Liver (tissue), 9 donors: Measurements from ENCODE around the gene ADAM19. TPM values are rescaled to one million over a fixed set of nuclear protein-coding genes. Genes with fewer than 3 reads are reported as not detected.
A peak's percentile ranks its signal among the peaks of the same experiment; 100 is the strongest.

Experiments
- DNase-seq: peaks from one replicate; pipeline ENCODE4 v3.0.0-alpha.2; 2017; ENCODE audit warnings: low spot score
- H3K27ac ChIP-seq, 2 donors: one replicate each; pipeline ENCODE4 v1.7.0; 2013; ENCODE audit warnings: inconsistent platforms in 2 of 2, low read length in 2 of 2, control low read depth in 1 of 2, low read depth in 1 of 2, mild to moderate bottlenecking in 1 of 2
- H3K27me3 ChIP-seq, 4 donors: one replicate each; pipeline versions ENCODE4 v1.6.1 to v1.7.0; 2013; ENCODE audit warnings: low read length in 3 of 4, inconsistent platforms in 1 of 4, mild to moderate bottlenecking in 1 of 4, moderate library complexity in 1 of 4; ENCODE audit not compliant: control insufficient read depth in 4 of 4, insufficient read depth in 4 of 4
- H3K36me3 ChIP-seq, 4 donors: one replicate each; pipeline versions ENCODE4 v1.6.1 to v1.7.0; 2013; ENCODE audit warnings: low read length in 3 of 4, mild to moderate bottlenecking in 3 of 4, low read depth in 1 of 4, moderate library complexity in 1 of 4; ENCODE audit not compliant: control insufficient read depth in 4 of 4, insufficient read depth in 3 of 4
- H3K4me1 ChIP-seq, 4 donors: one replicate each; pipeline versions ENCODE4 v1.6.1 to v1.7.0; 2013; ENCODE audit warnings: low read length in 3 of 4, mild to moderate bottlenecking in 3 of 4, moderate library complexity in 1 of 4; ENCODE audit not compliant: control insufficient read depth in 4 of 4, insufficient read depth in 4 of 4
- H3K4me3 ChIP-seq, 3 donors: one replicate each; pipeline versions ENCODE4 v1.6.1 to v1.7.0; 2013; ENCODE audit warnings: low read length in 3 of 3, control low read depth in 1 of 3, low read depth in 1 of 3, mild to moderate bottlenecking in 1 of 3
- H3K9ac ChIP-seq, 2 donors: one replicate each; pipeline ENCODE4 v1.7.0; 2013; ENCODE audit warnings: low read length in 2 of 2, mild to moderate bottlenecking in 2 of 2, moderate library complexity in 2 of 2, control low read depth in 1 of 2, low read depth in 1 of 2
- H3K9me3 ChIP-seq, 4 donors: one replicate each; pipeline versions ENCODE4 v1.6.1 to v1.7.0; 2013; ENCODE audit warnings: low read length in 3 of 4; ENCODE audit not compliant: control insufficient read depth in 4 of 4
- EGR1 ChIP-seq, 2 donors: IDR thresholded peaks; 2 replicates each; pipeline ENCODE4 v1.6.1; 2016 to 2018; ENCODE audit warnings: antibody characterized with exemption in 2 of 2, low read depth in 2 of 2
- FOXA1 ChIP-seq: IDR thresholded peaks from 2 replicates; pipeline ENCODE4 v1.6.1; 2016; ENCODE audit warnings: antibody characterized with exemption
- FOXA2 ChIP-seq: IDR thresholded peaks from 2 replicates; pipeline ENCODE4 v1.6.1; 2016; ENCODE audit warnings: antibody characterized with exemption
- GABPA ChIP-seq, 2 donors: IDR thresholded peaks in 1 of 2; conservative IDR thresholded peaks in 1 of 2; 2 replicates each; pipeline ENCODE4 v1.6.1; 2016; ENCODE audit warnings: antibody characterized with exemption in 2 of 2, mild to moderate bottlenecking in 1 of 2, moderate library complexity in 1 of 2
- HNF4A ChIP-seq, 2 donors: conservative IDR thresholded peaks; 2 replicates each; pipeline ENCODE4 v1.6.1; 2016; ENCODE audit warnings: antibody characterized with exemption in 2 of 2, mild to moderate bottlenecking in 2 of 2
- JUND ChIP-seq, 2 donors: IDR thresholded peaks; 2 replicates each; pipeline ENCODE4 v1.6.1; 2016; ENCODE audit warnings: antibody characterized with exemption in 2 of 2
- NR2F2 ChIP-seq: IDR thresholded peaks from 2 replicates; pipeline ENCODE4 v1.6.1; 2016; ENCODE audit warnings: antibody characterized with exemption
- RAD21 ChIP-seq, 2 donors: IDR thresholded peaks; 2 replicates each; pipeline ENCODE4 v1.6.1; 2016; ENCODE audit warnings: antibody characterized with exemption in 2 of 2, mild to moderate bottlenecking in 2 of 2
- RXRA ChIP-seq, 2 donors: IDR thresholded peaks; 2 replicates each; pipeline ENCODE4 v1.6.1; 2017 to 2018; ENCODE audit warnings: antibody characterized with exemption in 2 of 2, mild to moderate bottlenecking in 1 of 2
- SP1 ChIP-seq: IDR thresholded peaks from 2 replicates; pipeline ENCODE4 v1.6.1; 2018; ENCODE audit warnings: antibody characterized with exemption, mild to moderate bottlenecking
- TAF1 ChIP-seq: conservative IDR thresholded peaks from 2 replicates; pipeline ENCODE4 v1.6.1; 2016; ENCODE audit warnings: antibody characterized with exemption, mild to moderate bottlenecking
- WGBS: extraction: QIAGEN DNeasy Blood & Tissue Kit; methylation state at CpG from one replicate; pipeline ENCODE4 v1.1.7; 2013; 5-methylcytosine and 5-hydroxymethylcytosine counted together
- polyA plus RNA-seq, 2 donors: library from polyadenylated mRNA; stranded (reverse) in 1 of 2; unstranded in 1 of 2; fragments of 200-250 nt in 1 of 2; fragments of >200 nt in 1 of 2; fragmentation: Nextera tagmentation in 1 of 2; extraction: Ambion mirVana in 1 of 2; gene quantifications; one replicate each; pipeline versions ENCODE4 v1.2.1 to v1.2.3, GENCODE V29; 2013 to 2015
- total RNA-seq, 2 donors: library from RNA; depleted of rRNA; stranded (reverse); fragments of >200 nt; gene quantifications; one replicate each; pipeline ENCODE4 v1.2.3, GENCODE V29; 2014
- TF ChIP-seq, protein P1 (sequence below): IDR thresholded peaks from 2 replicates; pipeline ENCODE4 v1.6.1; 2016; ENCODE audit warnings: antibody characterized with exemption
- TF ChIP-seq, protein P2 (sequence below): fragments of 150-350 bp; IDR thresholded peaks from 2 replicates; pipeline ENCODE4 v1.5.1; 2017; ENCODE audit warnings: improper control_type of control experiment, low read depth, low read length; ENCODE audit not compliant: missing input control
- TF ChIP-seq, protein P3 (sequence below): IDR thresholded peaks from 2 replicates; pipeline ENCODE4 v1.6.1; 2016; ENCODE audit warnings: antibody characterized with exemption, mild to moderate bottlenecking
- TF ChIP-seq, protein P4 (sequence below): IDR thresholded peaks from 2 replicates; pipeline ENCODE4 v1.6.1; 2016; ENCODE audit warnings: antibody characterized with exemption
- donor health status: healthy.
- donor health status: healthy.
- donor health status: healthy.
- donor health status: healthy.
- donor health status: healthy.

ADAM19 gene
- total and polyA plus RNA-seq, 4 donors = 2.4 to 7.1 (median 2.9) TPM

DNA sequence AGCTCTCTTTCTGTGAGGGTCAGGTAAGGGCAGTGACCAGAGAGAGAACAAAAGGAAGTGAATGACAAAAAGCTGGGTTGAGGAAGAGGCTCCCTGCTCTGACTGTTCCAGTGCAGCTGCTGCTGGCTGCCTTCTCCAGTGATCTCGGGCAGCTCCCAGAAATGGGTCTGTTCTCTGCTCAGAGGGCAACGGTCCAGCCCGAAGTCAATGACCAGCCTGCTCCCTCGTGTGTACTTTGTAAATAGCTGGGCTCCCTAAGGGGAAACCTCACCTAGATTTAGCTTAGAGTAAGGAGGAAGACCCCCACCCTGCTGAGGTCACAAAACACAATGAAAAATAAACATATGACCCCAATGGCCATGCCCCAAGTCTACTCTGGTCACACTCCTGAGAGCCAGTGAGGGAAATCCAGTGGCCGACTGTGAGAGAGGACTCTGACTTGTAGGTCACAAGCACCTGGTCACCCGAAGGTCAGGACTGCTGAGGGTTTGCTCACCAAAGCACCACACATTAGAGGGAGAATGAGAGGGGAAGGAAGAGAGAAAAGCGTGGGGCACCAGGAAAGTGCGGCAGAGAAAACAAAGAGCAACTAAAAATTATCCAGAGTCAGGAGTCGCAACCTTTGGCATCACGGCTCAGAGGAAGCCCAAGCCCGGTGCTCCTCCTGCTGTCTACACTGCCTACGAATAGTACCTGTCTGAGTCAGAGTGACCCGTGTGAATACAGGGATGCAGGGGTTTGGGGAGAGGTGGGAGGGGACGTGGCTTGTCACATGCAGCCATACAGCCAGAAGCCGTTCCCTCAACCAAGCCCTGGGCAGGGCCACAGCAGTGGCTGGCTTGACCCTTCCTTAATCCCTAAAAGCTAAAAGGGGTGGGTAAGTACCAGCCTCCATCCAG, 95.7 kb downstream of the ADAM19 start (continued):
- TF ChIP-seq, protein P1, sequence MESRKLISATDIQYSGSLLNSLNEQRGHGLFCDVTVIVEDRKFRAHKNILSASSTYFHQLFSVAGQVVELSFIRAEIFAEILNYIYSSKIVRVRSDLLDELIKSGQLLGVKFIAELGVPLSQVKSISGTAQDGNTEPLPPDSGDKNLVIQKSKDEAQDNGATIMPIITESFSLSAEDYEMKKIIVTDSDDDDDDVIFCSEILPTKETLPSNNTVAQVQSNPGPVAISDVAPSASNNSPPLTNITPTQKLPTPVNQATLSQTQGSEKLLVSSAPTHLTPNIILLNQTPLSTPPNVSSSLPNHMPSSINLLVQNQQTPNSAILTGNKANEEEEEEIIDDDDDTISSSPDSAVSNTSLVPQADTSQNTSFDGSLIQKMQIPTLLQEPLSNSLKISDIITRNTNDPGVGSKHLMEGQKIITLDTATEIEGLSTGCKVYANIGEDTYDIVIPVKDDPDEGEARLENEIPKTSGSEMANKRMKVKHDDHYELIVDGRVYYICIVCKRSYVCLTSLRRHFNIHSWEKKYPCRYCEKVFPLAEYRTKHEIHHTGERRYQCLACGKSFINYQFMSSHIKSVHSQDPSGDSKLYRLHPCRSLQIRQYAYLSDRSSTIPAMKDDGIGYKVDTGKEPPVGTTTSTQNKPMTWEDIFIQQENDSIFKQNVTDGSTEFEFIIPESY = no peak

DNA sequence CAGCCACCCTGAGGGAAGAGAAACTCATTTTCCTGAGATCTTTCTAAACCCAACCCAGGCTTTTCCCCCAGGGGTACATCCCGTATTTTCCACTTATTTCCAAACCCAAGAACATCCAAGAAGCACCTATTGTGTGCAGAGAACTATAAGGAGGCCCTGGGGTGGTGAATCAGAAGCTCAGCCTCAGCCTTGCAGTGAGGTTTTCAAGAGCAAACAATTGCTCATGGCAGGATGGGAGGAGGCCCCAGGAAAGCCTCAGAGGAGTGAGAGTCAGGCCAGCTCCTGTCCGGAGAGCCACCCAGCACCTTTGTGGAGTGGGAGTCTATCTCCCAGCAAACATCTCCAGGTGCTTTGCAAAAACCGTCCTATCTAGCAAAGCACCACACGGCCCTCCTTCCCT, 96.4 kb downstream of the ADAM19 start:
- H3K27me3 ChIP-seq = no peaks in the 10 kb centered on the region
- H3K4me1 ChIP-seq = peaks cover 12 to 36% (median 32%) of the 10 kb centered on the region in 4 donors
- no peak for DNase-seq
- H3K27ac ChIP-seq = peak overlapping the region; percentile 49 to 75
- H3K9ac ChIP-seq = no peak overlapping the region
- 78% methylated on average over 4 of the region's 4 CpGs for WGBS
- H3K36me3 ChIP-seq = no peaks in the 10 kb centered on the region
- no peaks in the 10 kb centered on the region for H3K9me3 ChIP-seq
- no peak overlapping the region for H3K4me3 ChIP-seq
- TF ChIP-seq HNF4A (conservative IDR thresholded peaks at IDR 0.05) = no peak
- TF ChIP-seq JUND (IDR thresholded peaks at IDR 0.05) = no peak
- TF ChIP-seq TAF1 = no peak
- TF ChIP-seq, protein P2, sequence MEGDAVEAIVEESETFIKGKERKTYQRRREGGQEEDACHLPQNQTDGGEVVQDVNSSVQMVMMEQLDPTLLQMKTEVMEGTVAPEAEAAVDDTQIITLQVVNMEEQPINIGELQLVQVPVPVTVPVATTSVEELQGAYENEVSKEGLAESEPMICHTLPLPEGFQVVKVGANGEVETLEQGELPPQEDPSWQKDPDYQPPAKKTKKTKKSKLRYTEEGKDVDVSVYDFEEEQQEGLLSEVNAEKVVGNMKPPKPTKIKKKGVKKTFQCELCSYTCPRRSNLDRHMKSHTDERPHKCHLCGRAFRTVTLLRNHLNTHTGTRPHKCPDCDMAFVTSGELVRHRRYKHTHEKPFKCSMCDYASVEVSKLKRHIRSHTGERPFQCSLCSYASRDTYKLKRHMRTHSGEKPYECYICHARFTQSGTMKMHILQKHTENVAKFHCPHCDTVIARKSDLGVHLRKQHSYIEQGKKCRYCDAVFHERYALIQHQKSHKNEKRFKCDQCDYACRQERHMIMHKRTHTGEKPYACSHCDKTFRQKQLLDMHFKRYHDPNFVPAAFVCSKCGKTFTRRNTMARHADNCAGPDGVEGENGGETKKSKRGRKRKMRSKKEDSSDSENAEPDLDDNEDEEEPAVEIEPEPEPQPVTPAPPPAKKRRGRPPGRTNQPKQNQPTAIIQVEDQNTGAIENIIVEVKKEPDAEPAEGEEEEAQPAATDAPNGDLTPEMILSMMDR = no peak
- no peak for TF ChIP-seq NR2F2
- TF ChIP-seq, protein P3, sequence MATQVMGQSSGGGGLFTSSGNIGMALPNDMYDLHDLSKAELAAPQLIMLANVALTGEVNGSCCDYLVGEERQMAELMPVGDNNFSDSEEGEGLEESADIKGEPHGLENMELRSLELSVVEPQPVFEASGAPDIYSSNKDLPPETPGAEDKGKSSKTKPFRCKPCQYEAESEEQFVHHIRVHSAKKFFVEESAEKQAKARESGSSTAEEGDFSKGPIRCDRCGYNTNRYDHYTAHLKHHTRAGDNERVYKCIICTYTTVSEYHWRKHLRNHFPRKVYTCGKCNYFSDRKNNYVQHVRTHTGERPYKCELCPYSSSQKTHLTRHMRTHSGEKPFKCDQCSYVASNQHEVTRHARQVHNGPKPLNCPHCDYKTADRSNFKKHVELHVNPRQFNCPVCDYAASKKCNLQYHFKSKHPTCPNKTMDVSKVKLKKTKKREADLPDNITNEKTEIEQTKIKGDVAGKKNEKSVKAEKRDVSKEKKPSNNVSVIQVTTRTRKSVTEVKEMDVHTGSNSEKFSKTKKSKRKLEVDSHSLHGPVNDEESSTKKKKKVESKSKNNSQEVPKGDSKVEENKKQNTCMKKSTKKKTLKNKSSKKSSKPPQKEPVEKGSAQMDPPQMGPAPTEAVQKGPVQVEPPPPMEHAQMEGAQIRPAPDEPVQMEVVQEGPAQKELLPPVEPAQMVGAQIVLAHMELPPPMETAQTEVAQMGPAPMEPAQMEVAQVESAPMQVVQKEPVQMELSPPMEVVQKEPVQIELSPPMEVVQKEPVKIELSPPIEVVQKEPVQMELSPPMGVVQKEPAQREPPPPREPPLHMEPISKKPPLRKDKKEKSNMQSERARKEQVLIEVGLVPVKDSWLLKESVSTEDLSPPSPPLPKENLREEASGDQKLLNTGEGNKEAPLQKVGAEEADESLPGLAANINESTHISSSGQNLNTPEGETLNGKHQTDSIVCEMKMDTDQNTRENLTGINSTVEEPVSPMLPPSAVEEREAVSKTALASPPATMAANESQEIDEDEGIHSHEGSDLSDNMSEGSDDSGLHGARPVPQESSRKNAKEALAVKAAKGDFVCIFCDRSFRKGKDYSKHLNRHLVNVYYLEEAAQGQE = no peak
- no peak for TF ChIP-seq FOXA2
- TF ChIP-seq, protein P4, sequence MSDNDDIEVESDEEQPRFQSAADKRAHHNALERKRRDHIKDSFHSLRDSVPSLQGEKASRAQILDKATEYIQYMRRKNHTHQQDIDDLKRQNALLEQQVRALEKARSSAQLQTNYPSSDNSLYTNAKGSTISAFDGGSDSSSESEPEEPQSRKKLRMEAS = no peak
- no peak for TF ChIP-seq GABPA (IDR thresholded peaks at IDR 0.05 in 1 of 2, conservative IDR thresholded peaks at IDR 0.05 in 1 of 2)
- TF ChIP-seq EGR1 (IDR thresholded peaks at IDR 0.05; ENCODE audit: low read depth in 2 of 2) = no peak
- no peak for TF ChIP-seq SP1
- TF ChIP-seq, protein P1 = no peak
- no peak for TF ChIP-seq RAD21 (IDR thresholded peaks at IDR 0.05)
- TF ChIP-seq RXRA (IDR thresholded peaks at IDR 0.05) = no peak
- TF ChIP-seq FOXA1 = no peak
